ENCODE results near the gene CDC42EP4. TPM values are rescaled to one million over a fixed set of nuclear protein-coding genes. Genes with fewer than 3 reads are reported as not detected.

Gene CDC42EP4
- total RNA-seq, 2 experiments from 2014 or later = 0.58 to 1.1 TPM

DNA sequence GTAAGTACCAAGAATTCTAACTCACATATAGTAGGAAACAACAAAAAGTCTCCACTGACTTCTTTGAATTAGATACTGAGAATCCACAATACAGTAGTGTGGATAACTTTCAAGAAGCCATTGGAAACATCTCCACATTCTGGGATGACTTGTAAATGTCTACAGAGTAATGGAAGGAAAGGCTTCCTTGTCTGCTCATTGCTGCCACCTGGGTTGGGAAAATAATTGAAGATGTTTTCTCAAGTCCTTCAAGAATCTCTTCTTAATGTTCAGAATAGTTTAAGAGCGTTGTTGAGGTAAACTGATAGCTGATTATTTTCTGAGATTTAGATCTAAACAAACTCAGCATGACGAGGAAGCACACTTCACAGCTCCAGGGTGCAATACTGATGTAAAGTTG lies 64.1 kb downstream of the CDC42EP4 start:
- Mint-ChIP-seq H3K36me3 (ENCODE audit: low read depth) (peaks cover 16% of the 10 kb centered on the region), H3K4me1 (ENCODE audit: low read depth) (no peaks in the 10 kb centered on the region), H3K9me3 (ENCODE audit: insufficient read depth) (no peaks in the 10 kb centered on the region), H3K4me3 (no peak overlapping the region), H3K27me3 (ENCODE audit: low read depth) (no peaks in the 10 kb centered on the region), H3K27ac (no peak overlapping the region)
- DNase-seq (no peak), ATAC-seq (no peak)
- ChIA-PET CTCF (interaction anchor here (1.4 to 3.9 kb wide), 4 partner anchors 8 to 521 kb away, joined by 5 to 27 read pairs (median 14); no protein-coding TSS in a partner anchor), POLR2A (interaction anchor here (1.1 kb wide), 1 partner anchor 55 kb away, joined by 3 read pairs; the partner anchor contains the start of gene COG1)

DNA sequence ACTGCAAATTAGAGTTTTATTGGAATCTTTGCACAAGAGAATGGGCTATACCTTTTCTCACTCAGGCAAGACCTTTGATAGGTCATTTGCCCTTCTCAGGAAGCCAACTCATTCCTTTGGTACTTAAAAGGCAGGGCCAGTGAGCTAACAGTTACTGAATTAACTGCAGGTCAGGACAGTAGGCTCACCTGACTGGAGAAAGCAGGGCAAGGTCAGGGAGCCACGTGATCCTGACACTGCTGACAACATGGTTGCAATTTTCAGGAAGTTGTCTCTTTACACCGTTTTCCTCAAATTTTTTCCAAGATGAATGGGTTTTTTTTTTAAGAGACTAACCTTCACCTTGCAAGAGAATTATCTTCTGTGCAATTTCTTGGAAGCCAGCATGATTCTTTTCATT lies 71.2 kb downstream of the CDC42EP4 start:
- Mint-ChIP-seq H3K9me3 (ENCODE audit: insufficient read depth) (no peaks in the 10 kb centered on the region), H3K27me3 (ENCODE audit: low read depth) (no peaks in the 10 kb centered on the region), H3K36me3 (ENCODE audit: low read depth) (peaks cover 63% of the 10 kb centered on the region), H3K4me1 (ENCODE audit: low read depth) (peaks cover 34% of the 10 kb centered on the region), H3K4me3 (no peak overlapping the region), H3K27ac (no peak overlapping the region)
- ATAC-seq (no peak), DNase-seq (no peak)
- POLR2A ChIA-PET = no interaction called here
- CTCF ChIA-PET = interaction anchor here (1.2 to 1.6 kb wide), 2 partner anchors 129 to 515 kb away, joined by 3 to 5 read pairs; no protein-coding TSS in a partner anchor

DNA sequence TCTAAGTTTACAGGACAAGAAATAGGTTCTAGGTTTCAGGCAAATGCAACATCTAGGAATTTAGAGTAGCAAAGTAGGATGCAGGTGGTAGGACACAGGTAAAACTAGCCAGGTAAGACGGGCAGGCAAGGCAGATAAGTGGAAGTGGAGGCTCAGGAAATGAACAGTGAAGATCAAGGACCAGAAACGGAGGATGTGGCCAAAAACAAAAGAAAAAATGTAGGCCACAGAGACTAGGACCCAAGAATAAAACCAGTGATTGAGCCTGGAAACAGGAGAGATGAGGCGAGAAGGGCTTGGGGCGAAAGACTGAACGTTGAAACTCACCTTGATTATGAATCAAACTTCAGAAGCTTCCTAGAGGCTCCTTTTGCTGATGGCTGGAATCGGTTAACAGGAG lies 74.1 kb downstream of the CDC42EP4 start:
- no peaks in the 10 kb centered on the region for H3K9me3 Mint-ChIP-seq (ENCODE audit: insufficient read depth)
- peak; percentile 28 for DNase-seq
- H3K27me3 Mint-ChIP-seq (ENCODE audit: low read depth) = no peaks in the 10 kb centered on the region
- POLR2A ChIA-PET = no interaction called here
- CTCF ChIA-PET = interaction anchor here (0.7 to 4.1 kb wide), 7 partner anchors 10 to 681 kb away, joined by 3 to 23 read pairs (median 3); no protein-coding TSS in a partner anchor
- peak overlapping the region; percentile 67 for H3K27ac Mint-ChIP-seq
- ATAC-seq = peak; percentile 14
- H3K4me1 Mint-ChIP-seq (ENCODE audit: low read depth) = peaks cover 44% of the 10 kb centered on the region
- H3K4me3 Mint-ChIP-seq = peak overlapping the region; percentile 16
- peaks cover 59% of the 10 kb centered on the region for H3K36me3 Mint-ChIP-seq (ENCODE audit: low read depth)

DNA sequence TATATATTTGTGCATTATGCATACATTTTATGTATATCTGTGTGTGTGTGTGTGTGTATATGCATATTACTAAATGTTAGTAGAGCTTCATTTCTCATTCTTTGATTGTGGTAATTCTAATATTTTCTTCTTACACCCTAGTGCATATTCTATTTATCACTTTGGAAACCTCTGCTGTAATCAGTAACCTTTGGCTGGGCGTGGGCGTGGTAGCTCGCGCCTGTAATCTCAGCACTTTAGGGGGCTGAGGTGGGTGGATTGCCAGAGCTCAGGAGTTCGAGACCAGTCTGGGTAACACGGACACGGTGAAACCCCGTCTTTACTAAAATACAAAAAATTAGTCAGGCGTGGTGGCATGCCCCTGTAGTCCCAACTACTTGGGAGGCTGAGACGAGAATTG lies 77.1 kb downstream of the CDC42EP4 start:
- Mint-ChIP-seq H3K4me1 (ENCODE audit: low read depth) (peaks cover 56% of the 10 kb centered on the region), H3K9me3 (ENCODE audit: insufficient read depth) (no peaks in the 10 kb centered on the region), H3K4me3 (no peak overlapping the region), H3K27me3 (ENCODE audit: low read depth) (no peaks in the 10 kb centered on the region), H3K36me3 (ENCODE audit: low read depth) (peaks cover 43% of the 10 kb centered on the region), H3K27ac (no peak overlapping the region)
- ChIA-PET CTCF (interaction anchor here (4.1 to 4.8 kb wide), 2 partner anchors 21 to 42 kb away, joined by 23 to 26 read pairs; partner anchors contain the start of gene COG1), POLR2A (no interaction called here)
- DNase-seq = no peak
- ATAC-seq = no peak

Other genes starting within 250 kb of the CDC42EP4 start
- 10 to 100 TPM; 20.2 to 20.5 TPM for gene SLC39A11, start 219.3 kb downstream of the CDC42EP4 start, total RNA-seq
- not detected for gene SSTR2, start 147.0 kb downstream of the CDC42EP4 start, total RNA-seq
- gene COG1, start 118.9 kb downstream of the CDC42EP4 start, total RNA-seq = 10 to 100 TPM; 25.2 to 30.5 TPM
- not detected for gene CPSF4L, start 50.1 kb downstream of the CDC42EP4 start, total RNA-seq

Measured in activated CD8-positive, alpha-beta T cell treated with anti-CD3 and anti-CD28 coated beads, Interleukin-2, amount 10 ng/mL, durations not matched to agents 7 days and 5 days (primary cell).